ENCODE measurements around the gene DIDO1.

Gene DIDO1

DNA sequence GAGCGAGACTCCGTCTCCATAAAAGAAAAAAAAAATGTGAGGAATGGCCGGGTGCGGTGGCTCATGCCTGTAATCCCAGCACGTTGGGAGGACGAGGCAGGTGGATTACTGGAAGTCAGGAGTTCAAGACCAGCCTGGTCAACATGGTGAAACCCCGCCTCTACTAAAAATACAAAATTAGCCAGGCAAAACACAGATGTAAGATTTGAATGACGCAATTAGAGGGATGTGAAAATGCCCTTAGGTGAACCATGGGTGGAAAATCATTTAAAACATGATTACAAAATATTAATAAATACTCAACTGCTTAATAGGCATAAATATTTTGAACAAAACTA lies 88.5 kb downstream of the DIDO1 start:
- Histone ChIP-seq H4K20me1 (ENCODE audit: low read depth, low read length) (no peaks in the 10 kb centered on the region), H3K79me2 (ENCODE audit: insufficient read depth, low read length) (no peaks in the 10 kb centered on the region), H3F3A (ENCODE audit: insufficient read depth) (no peaks in the 10 kb centered on the region), H3K27ac (ENCODE audit: low read depth, low read length) (no peak overlapping the region), H3K36me3 (ENCODE audit: low read length) (no peaks in the 10 kb centered on the region), H3K9me3 (ENCODE audit: insufficient read depth, low read length) (no peaks in the 10 kb centered on the region), H3K9ac (ENCODE audit: low read length) (no peak overlapping the region), H3K9me2 (replicated peaks; ENCODE audit: insufficient read depth, low read length) (no peaks in the 10 kb centered on the region), H3K4me3 (ENCODE audit: insufficient read depth, low read length, poor library complexity, severe bottlenecking) (no peak overlapping the region), H3K4me2 (ENCODE audit: low read depth, low read length, poor library complexity, severe bottlenecking) (no peak overlapping the region), H3K27me3 (ENCODE audit: low read length) (no peaks in the 10 kb centered on the region), H2AFZ (ENCODE audit: low read depth, low read length, severe bottlenecking) (no peak overlapping the region)
- TF ChIP-seq EZH2phosphoT487 (conservative IDR thresholded peaks at IDR 0.05; ENCODE audit: low read length): no peak
- TF ChIP-seq, protein P1, sequence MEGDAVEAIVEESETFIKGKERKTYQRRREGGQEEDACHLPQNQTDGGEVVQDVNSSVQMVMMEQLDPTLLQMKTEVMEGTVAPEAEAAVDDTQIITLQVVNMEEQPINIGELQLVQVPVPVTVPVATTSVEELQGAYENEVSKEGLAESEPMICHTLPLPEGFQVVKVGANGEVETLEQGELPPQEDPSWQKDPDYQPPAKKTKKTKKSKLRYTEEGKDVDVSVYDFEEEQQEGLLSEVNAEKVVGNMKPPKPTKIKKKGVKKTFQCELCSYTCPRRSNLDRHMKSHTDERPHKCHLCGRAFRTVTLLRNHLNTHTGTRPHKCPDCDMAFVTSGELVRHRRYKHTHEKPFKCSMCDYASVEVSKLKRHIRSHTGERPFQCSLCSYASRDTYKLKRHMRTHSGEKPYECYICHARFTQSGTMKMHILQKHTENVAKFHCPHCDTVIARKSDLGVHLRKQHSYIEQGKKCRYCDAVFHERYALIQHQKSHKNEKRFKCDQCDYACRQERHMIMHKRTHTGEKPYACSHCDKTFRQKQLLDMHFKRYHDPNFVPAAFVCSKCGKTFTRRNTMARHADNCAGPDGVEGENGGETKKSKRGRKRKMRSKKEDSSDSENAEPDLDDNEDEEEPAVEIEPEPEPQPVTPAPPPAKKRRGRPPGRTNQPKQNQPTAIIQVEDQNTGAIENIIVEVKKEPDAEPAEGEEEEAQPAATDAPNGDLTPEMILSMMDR (IDR thresholded peaks at IDR 0.05; ENCODE audit: insufficient read depth, low read length, poor library complexity, severe bottlenecking): no peak

DNA sequence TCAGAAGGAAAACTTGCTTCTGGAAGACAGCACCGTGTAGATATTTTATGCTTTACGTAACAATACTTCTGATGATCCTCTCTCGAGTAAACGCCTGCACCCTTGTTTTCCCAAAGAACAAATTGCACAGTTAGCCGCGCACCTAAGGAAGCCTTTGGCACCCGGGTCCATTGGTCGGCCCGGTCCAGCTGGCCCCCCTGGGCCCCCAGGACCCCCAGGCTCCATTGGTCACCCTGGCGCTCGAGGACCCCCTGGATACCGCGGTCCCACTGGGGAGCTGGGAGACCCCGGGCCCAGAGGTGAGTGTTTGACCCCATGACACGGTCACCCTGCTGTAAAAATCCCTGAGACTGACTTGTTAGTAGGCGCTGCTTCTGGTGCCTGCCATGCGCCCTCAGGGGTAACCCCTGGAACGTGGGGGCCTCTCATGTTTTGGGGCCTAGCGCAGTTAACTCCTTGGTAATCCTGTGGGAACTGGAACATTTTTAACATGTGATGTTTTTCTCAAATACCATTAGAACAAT lies 89.3 kb downstream of the DIDO1 start:
- Histone ChIP-seq H3K27ac (ENCODE audit: low read depth, low read length) (no peak overlapping the region), H3K9ac (ENCODE audit: low read length) (no peak overlapping the region), H3K27me3 (ENCODE audit: low read length) (no peaks in the 10 kb centered on the region), H3K4me2 (ENCODE audit: low read depth, low read length, poor library complexity, severe bottlenecking) (no peak overlapping the region), H4K20me1 (ENCODE audit: low read depth, low read length) (no peaks in the 10 kb centered on the region), H3K79me2 (ENCODE audit: insufficient read depth, low read length) (no peaks in the 10 kb centered on the region), H3K9me3 (ENCODE audit: insufficient read depth, low read length) (no peaks in the 10 kb centered on the region), H3F3A (ENCODE audit: insufficient read depth) (no peaks in the 10 kb centered on the region), H3K9me2 (replicated peaks; ENCODE audit: insufficient read depth, low read length) (no peaks in the 10 kb centered on the region), H3K4me3 (ENCODE audit: insufficient read depth, low read length, poor library complexity, severe bottlenecking) (no peak overlapping the region), H3K36me3 (ENCODE audit: low read length) (no peaks in the 10 kb centered on the region), H2AFZ (ENCODE audit: low read depth, low read length, severe bottlenecking) (no peak overlapping the region)
- no peak for TF ChIP-seq EZH2phosphoT487 (conservative IDR thresholded peaks at IDR 0.05; ENCODE audit: low read length)
- TF ChIP-seq, protein P1 (IDR thresholded peaks at IDR 0.05; ENCODE audit: insufficient read depth, low read length, poor library complexity, severe bottlenecking): no peak

DNA sequence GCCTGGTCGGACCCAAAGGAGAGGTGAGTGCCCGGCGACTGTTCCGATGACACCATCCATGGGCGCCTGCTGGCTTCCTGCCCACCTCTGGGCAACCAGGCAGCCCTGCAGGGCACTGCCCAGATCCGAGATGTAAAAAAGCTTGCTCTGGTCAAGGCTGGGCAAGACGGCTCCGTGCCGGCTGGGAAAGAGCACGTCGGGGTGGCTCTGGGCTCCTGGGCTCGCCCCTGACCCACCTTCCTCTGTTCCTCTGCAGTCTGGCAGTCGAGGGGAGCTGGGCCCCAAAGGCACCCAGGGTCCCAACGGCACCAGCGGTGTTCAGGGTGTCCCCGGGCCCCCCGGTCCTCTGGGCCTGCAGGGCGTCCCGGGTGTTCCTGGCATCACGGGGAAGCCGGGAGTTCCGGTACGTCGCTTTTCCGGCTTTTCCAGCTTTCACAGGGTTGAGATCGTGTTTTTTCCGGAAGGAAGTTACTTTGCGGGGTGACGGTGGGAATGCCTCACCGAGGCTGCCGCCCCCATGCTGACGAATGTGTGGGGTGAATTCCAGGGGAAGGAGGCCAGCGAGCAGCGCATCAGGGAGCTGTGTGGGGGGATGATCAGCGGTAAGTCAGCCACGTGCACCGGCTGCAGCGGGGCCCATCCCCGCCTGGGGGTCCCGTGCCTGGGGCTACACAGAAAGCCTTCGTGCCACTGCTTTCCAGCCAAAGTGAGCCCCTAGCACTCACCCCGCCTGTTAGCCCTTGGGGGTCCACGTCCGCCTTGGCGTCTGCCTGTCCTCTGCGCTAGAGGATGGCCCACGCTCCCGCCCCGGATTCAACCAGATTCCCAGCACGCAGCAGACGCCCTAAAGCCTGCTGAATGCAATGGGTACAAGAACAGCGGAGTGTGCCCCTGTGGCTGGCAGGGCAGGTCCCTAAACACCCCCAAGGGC lies 90.1 kb downstream of the DIDO1 start:
- Histone ChIP-seq H3K9ac (ENCODE audit: low read length) (no peak overlapping the region), H3K36me3 (ENCODE audit: low read length) (no peaks in the 10 kb centered on the region), H3K4me2 (ENCODE audit: low read depth, low read length, poor library complexity, severe bottlenecking) (no peak overlapping the region), H3K9me3 (ENCODE audit: insufficient read depth, low read length) (no peaks in the 10 kb centered on the region), H3K27ac (ENCODE audit: low read depth, low read length) (no peak overlapping the region), H3K27me3 (ENCODE audit: low read length) (no peaks in the 10 kb centered on the region), H2AFZ (ENCODE audit: low read depth, low read length, severe bottlenecking) (no peak overlapping the region), H3K79me2 (ENCODE audit: insufficient read depth, low read length) (no peaks in the 10 kb centered on the region), H3K9me2 (replicated peaks; ENCODE audit: insufficient read depth, low read length) (no peaks in the 10 kb centered on the region), H3K4me3 (ENCODE audit: insufficient read depth, low read length, poor library complexity, severe bottlenecking) (no peak overlapping the region), H3F3A (ENCODE audit: insufficient read depth) (no peaks in the 10 kb centered on the region), H4K20me1 (ENCODE audit: low read depth, low read length) (no peaks in the 10 kb centered on the region)
- no peak for TF ChIP-seq EZH2phosphoT487 (conservative IDR thresholded peaks at IDR 0.05; ENCODE audit: low read length)
- TF ChIP-seq, protein P1 (IDR thresholded peaks at IDR 0.05; ENCODE audit: insufficient read depth, low read length, poor library complexity, severe bottlenecking): no peak

Data from SU-DHL-6 (cell line).